ENCODE data around the gene MRPS7. TPM values are rescaled to one million over a fixed set of nuclear protein-coding genes. Genes with fewer than 3 reads are reported as not detected.

Gene MRPS7
- total RNA-seq, 1 experiment from 2014 or later, result 94.7 TPM

DNA sequence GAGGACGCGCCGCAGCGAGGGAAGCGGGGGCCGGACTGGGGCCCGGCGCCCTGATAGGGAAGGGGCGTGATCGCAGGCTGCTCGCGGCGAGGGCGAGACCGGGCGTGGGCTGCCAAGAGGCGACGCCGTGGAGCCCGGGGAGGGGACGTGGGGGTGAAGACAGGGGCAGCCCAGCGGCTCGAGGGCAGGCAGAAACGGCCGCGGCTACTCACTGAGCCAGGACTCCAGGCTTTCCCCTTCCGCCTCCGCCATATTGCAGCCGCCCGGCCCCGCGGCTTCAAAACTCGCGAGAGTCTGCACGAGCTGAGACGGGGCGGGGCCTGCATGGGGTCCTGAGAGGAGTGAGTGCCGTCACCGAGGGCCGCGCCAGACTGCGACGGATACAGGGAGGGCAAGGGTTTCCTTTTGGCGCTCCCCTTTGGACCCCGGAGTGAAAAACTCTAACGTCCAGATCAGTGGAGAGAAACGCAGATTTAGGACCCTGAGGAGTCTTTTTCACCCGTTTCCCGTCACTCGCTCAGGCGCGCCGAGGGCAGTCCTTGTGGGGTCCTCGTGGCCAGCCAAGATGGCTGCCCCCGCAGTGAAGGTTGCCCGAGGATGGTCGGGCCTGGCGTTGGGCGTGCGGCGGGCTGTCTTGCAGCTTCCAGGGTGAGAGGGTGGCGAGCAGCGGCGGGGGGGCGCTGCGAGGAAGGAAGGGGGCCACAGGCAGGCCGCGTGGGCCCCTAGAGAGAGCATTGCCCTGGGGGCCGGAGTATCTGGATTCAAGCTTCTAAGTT, at the start of gene MRPS7, which contains the start of gene GGA3 (continued):
- TF ChIP-seq, protein P1, sequence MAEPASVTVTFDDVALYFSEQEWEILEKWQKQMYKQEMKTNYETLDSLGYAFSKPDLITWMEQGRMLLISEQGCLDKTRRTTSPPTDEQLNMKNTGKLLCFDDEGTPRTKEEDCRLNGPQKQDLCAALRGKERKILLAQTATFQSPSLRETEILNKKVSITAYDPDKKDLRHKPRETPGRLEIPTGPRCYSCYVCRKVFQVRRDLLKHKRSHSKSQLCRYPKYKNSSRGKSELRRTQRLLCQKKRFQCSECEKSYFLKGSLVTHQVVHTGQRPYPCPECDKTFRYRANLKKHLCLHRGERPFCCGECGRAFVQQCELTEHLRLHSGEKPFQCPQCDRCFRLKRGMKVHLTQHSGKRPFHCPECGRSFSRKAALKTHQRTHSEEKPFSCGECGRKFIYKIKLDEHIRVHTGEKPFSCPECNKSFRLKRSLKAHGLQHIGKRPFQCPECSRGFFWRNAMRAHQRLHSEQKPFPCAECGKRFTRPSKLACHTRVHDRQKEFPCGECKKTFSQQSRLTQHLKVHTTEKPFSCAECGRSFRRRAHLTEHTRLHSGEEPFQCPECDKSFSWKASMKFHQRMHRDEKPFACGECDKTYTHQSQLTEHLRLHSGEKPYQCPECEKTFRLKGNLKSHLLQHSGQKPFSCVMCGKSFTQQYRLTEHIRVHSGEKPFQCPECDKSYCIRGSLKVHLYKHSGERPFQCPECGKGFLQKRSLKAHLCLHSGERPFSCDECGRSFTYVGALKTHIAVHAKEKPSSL (CRISPR knock-in tag; conservative IDR thresholded peaks at IDR 0.05), result no peak
- TF ChIP-seq ETV6 (CRISPR knock-in tag; IDR thresholded peaks at IDR 0.05) (0 out of 2 replicates have a peak, but pooled peaks have one; percentile 5), ELF4 (CRISPR knock-in tag; IDR thresholded peaks at IDR 0.05; ENCODE audit: low read depth) (peak; percentile 69; the same call in 1 of the 2 replicates), SP1 (CRISPR knock-in tag; conservative IDR thresholded peaks at IDR 0.05) (peak; percentile 78), ATF1 (CRISPR knock-in tag; IDR thresholded peaks at IDR 0.05) (no peak), AR (CRISPR knock-in tag; IDR thresholded peaks at IDR 0.05) (no peak), GRHL2 (CRISPR knock-in tag; IDR thresholded peaks at IDR 0.05; ENCODE audit: insufficient replicate concordance, severe bottlenecking) (no peak), USF2 (CRISPR knock-in tag; IDR thresholded peaks at IDR 0.05) (peak; percentile 60), SMAD3 (CRISPR knock-in tag; IDR thresholded peaks at IDR 0.05; ENCODE audit: borderline replicate concordance) (peak; percentile 30; the same call in 1 of the 2 replicates), ZNF423 (CRISPR knock-in tag; IDR thresholded peaks at IDR 0.05) (no peak), NFE2L1 (CRISPR knock-in tag; IDR thresholded peaks at IDR 0.05) (no peak), MXD4 (CRISPR knock-in tag; IDR thresholded peaks at IDR 0.05; ENCODE audit: borderline replicate concordance) (no peak), ZSCAN18 (CRISPR knock-in tag; IDR thresholded peaks at IDR 0.05) (no peak), MYBL2 (CRISPR knock-in tag; IDR thresholded peaks at IDR 0.05) (peak; percentile 42; the same call in 1 of the 2 replicates), NFYB (CRISPR knock-in tag; conservative IDR thresholded peaks at IDR 0.05; ENCODE audit: low read depth) (no peak)

- no peak for TF ChIP-seq ZNF263 (CRISPR knock-in tag; IDR thresholded peaks at IDR 0.05; ENCODE audit: low read depth)
- TF ChIP-seq ZNF396 (CRISPR knock-in tag; IDR thresholded peaks at IDR 0.05; ENCODE audit: borderline replicate concordance), result no peak
- no peak for TF ChIP-seq NFE2L1 (CRISPR knock-in tag; IDR thresholded peaks at IDR 0.05)
- CTCF ChIA-PET, result interaction anchor here (0.6 to 1.6 kb wide), 3 partner anchors 22 to 104 kb away, joined by 3 to 5 read pairs (median 4); partner anchors contain the start of gene MIF4GD
- POLR2A ChIA-PET, result interaction anchor here (0.5 kb wide), 1 partner anchor 19 kb away, joined by 3 read pairs; no protein-coding TSS in a partner anchor
- Mint-ChIP-seq H3K4me1 (no peaks in the 10 kb centered on the region), H3K27ac (no peak overlapping the region), H3K36me3 (peaks cover 59% of the 10 kb centered on the region), H3K9me3 (no peaks in the 10 kb centered on the region), H3K4me3 (no peak overlapping the region), H3K27me3 (ENCODE audit: low read depth) (no peaks in the 10 kb centered on the region)
- ATAC-seq (no peak), DNase-seq (ENCODE audit: low spot score) (no peak)
Observed at GRCh38 chr17:75218131-75218530, 43.5 kb upstream of the MRPS7 start.
